SK-N-SH (cell line): Measurements from ENCODE around the gene IVNS1ABP. TPM values are rescaled to one million over a fixed set of nuclear protein-coding genes. Genes with fewer than 3 reads are reported as not detected.

Experiments
- CTCF ChIA-PET: fragments of 300-600, 350-600 bp; formaldehyde crosslinking; extraction: SDS; loops from one replicate; lab custom pipeline; 2021; lab: Yijun Ruan, JAX
- POLR2A ChIA-PET: fragments of 350-600 bp; sonication (Branson Sonifier 250); formaldehyde crosslinking; extraction: SDS; loops from one replicate; lab custom pipeline; 2020; ENCODE audit warnings: antibody characterized with exemption, inconsistent platforms; lab: Yijun Ruan, JAX
- DNase-seq: peaks from one replicate; pipeline ENCODE4 v3.0.0; 2012
- H2AFZ ChIP-seq: fragments of 200-600 bp; sonication (generic); 2 replicates; pipeline ENCODE4 v1.8.1; 2016; ENCODE audit warnings: antibody characterized with exemption, mild to moderate bottlenecking, low read depth
- H3F3A ChIP-seq: fragments of 200-600 bp; sonication (generic); replicated peaks from 2 replicates; pipeline ENCODE3; 2016; ENCODE audit warnings: antibody characterized with exemption, mild to moderate bottlenecking; ENCODE audit not compliant: insufficient read depth
- H3K27ac ChIP-seq, 2 experiments: fragments of 200-500 bp in 1 of 2; fragments of 200-600 bp in 1 of 2; sonication (Bioruptor generic) in 1 of 2; sonication (generic), shearing (Covaris generic) in 1 of 2; 2 replicates each; pipeline versions ENCODE4 v1.5.1 to v1.6.1; 2014 to 2016; ENCODE audit warnings: low read depth in 2 of 2, inconsistent platforms in 1 of 2, low read length in 1 of 2, mild to moderate bottlenecking in 1 of 2, mixed read lengths in 1 of 2
- H3K27me3 ChIP-seq: fragments of 200-600 bp; sonication (generic), shearing (Covaris generic); 2 replicates; pipeline ENCODE4 v1.6.1; 2016; ENCODE audit warnings: mixed run types; ENCODE audit not compliant: insufficient read depth
- H3K36me3 ChIP-seq, 2 experiments: fragments of 200-500 bp in 1 of 2; fragments of 200-600 bp in 1 of 2; sonication (Bioruptor generic) in 1 of 2; sonication (generic) in 1 of 2; replicated peaks in 1 of 2; 2 replicates each; pipeline versions ENCODE3 to v1.5.1; 2014 to 2016; ENCODE audit warnings: low read length in 1 of 2, mild to moderate bottlenecking in 1 of 2; ENCODE audit not compliant: insufficient read depth in 2 of 2, control insufficient read depth in 1 of 2
- H3K4me1 ChIP-seq, 2 experiments: fragments of 200-500 bp in 1 of 2; fragments of 200-600 bp in 1 of 2; sonication (Bioruptor generic) in 1 of 2; sonication (generic), shearing (Covaris generic) in 1 of 2; 2 replicates each; pipeline versions ENCODE4 v1.5.1 to v1.6.1; 2014 to 2016; ENCODE audit warnings: low read depth in 1 of 2, low read length in 1 of 2, mixed run types in 1 of 2; ENCODE audit not compliant: insufficient read depth in 2 of 2, control insufficient read depth in 1 of 2
- H3K4me2 ChIP-seq: fragments of 200-600 bp; sonication (generic), shearing (Covaris generic); 2 replicates; pipeline ENCODE4 v1.6.1; 2017; ENCODE audit warnings: mixed run types
- H3K4me3 ChIP-seq, 2 experiments: fragments of 200-500 bp in 1 of 2; fragments of 200-600 bp in 1 of 2; sonication (Bioruptor generic) in 1 of 2; sonication (generic), shearing (Covaris generic) in 1 of 2; 2 replicates each; pipeline versions ENCODE4 v1.5.1 to v1.8.1; 2014 to 2016; ENCODE audit warnings: low read depth in 2 of 2, inconsistent platforms in 1 of 2, low read length in 1 of 2, mild to moderate bottlenecking in 1 of 2, mixed read lengths in 1 of 2, moderate library complexity in 1 of 2
- H3K79me2 ChIP-seq: fragments of 200-600 bp; sonication (generic); 2 replicates; pipeline ENCODE4 v1.8.1; 2017; ENCODE audit warnings: mild to moderate bottlenecking; ENCODE audit not compliant: insufficient read depth
- H3K9ac ChIP-seq: fragments of 200-600 bp; sonication (generic); 2 replicates; pipeline ENCODE4 v1.6.1; 2017; ENCODE audit warnings: mixed run types
- H3K9me2 ChIP-seq: fragments of 200-600 bp; sonication (generic); 2 replicates; pipeline ENCODE4 v1.6.1; 2017; ENCODE audit warnings: mixed run types
- H3K9me3 ChIP-seq: fragments of 200-600 bp; sonication (generic); 2 replicates; pipeline ENCODE4 v1.6.1; 2017; ENCODE audit warnings: mixed run types, mild to moderate bottlenecking, moderate library complexity
- H4K20me1 ChIP-seq: fragments of 200-600 bp; sonication (generic); 2 replicates; pipeline ENCODE4 v1.6.1; 2017; ENCODE audit warnings: mild to moderate bottlenecking, mixed run types; ENCODE audit not compliant: insufficient read depth
- CHD2 ChIP-seq: fragments of 150-350 bp; IDR thresholded peaks from 2 replicates; pipeline ENCODE4 v1.6.1; 2018; ENCODE audit warnings: low read length; ENCODE audit not compliant: partially characterized antibody
- CTCF ChIP-seq: fragments of 200-600 bp; sonication (generic); IDR thresholded peaks from 2 replicates; pipeline ENCODE4 v1.6.1; 2017; ENCODE audit warnings: antibody characterized with exemption, mild to moderate bottlenecking, moderate library complexity
- EP300 ChIP-seq, 2 experiments: IDR thresholded peaks; 2 replicates each; pipeline versions ENCODE4 v1.4.0 to v1.6.1; 2012; ENCODE audit warnings: borderline replicate concordance in 1 of 2, low read depth in 1 of 2, low read length in 1 of 2
- EZH2phosphoT487 ChIP-seq: fragments of 200-600 bp; sonication (generic); IDR thresholded peaks from 2 replicates; pipeline ENCODE4 v1.6.1; 2017; ENCODE audit warnings: low read depth, mixed run types, mild to moderate bottlenecking, antibody characterized with exemption, moderate library complexity, borderline replicate concordance
- FOXM1 ChIP-seq: IDR thresholded peaks from 2 replicates; pipeline ENCODE4 v1.4.0; 2012; ENCODE audit warnings: low read depth, mild to moderate bottlenecking
- GABPA ChIP-seq: IDR thresholded peaks from 2 replicates; pipeline ENCODE4 v1.4.0; 2012; ENCODE audit warnings: low read depth, mild to moderate bottlenecking
- IRF3 ChIP-seq: fragments of 150-350 bp; IDR thresholded peaks from 2 replicates; pipeline ENCODE4 v1.6.1; 2016; ENCODE audit warnings: mild to moderate bottlenecking, low read depth, low read length
- JUND ChIP-seq: IDR thresholded peaks from 2 replicates; pipeline ENCODE4 v1.4.0; 2012
- MXI1 ChIP-seq: IDR thresholded peaks from 2 replicates; pipeline ENCODE4 v1.6.1; 2012; ENCODE audit warnings: mild to moderate bottlenecking, low read depth, low read length, improper control_type of control experiment
- POLR2AphosphoS5 ChIP-seq: IDR thresholded peaks from 2 replicates; pipeline ENCODE4 v1.6.1; 2012; ENCODE audit warnings: low read depth, low read length
- REST ChIP-seq: IDR thresholded peaks from 2 replicates; pipeline ENCODE4 v1.6.1; 2012; ENCODE audit warnings: mild to moderate bottlenecking, low read depth, low read length, moderate library complexity
- RFX5 ChIP-seq: IDR thresholded peaks from 2 replicates; pipeline ENCODE4 v1.6.1; 2012; ENCODE audit warnings: mild to moderate bottlenecking, improper control_type of control experiment, low read length
- RXRA ChIP-seq: IDR thresholded peaks from 2 replicates; pipeline ENCODE4 v1.4.0; 2012; ENCODE audit warnings: low read depth, mild to moderate bottlenecking, borderline replicate concordance
- SMC3 ChIP-seq: IDR thresholded peaks from 2 replicates; pipeline ENCODE4 v1.6.1; 2012; ENCODE audit warnings: low read depth, low read length, improper control_type of control experiment
- TAF1 ChIP-seq: IDR thresholded peaks from 2 replicates; pipeline ENCODE4 v1.6.1; 2012; ENCODE audit warnings: low read depth, mild to moderate bottlenecking, low read length, moderate library complexity, borderline replicate concordance
- TEAD4 ChIP-seq: IDR thresholded peaks from 2 replicates; pipeline ENCODE4 v1.4.0; 2012; ENCODE audit warnings: mild to moderate bottlenecking, borderline replicate concordance; ENCODE audit not compliant: insufficient read depth
- USF1 ChIP-seq: IDR thresholded peaks from 2 replicates; pipeline ENCODE4 v1.4.0; 2012; ENCODE audit warnings: low read depth, borderline replicate concordance
- YY1 ChIP-seq: IDR thresholded peaks from 2 replicates; pipeline ENCODE4 v1.4.0; 2012; ENCODE audit warnings: low read depth, mild to moderate bottlenecking
- WGBS: methylation state at CpG from one replicate; pipeline ENCODE4 v1.1.6; 2017; ENCODE audit warnings: low lambda C conversion rate; 5-methylcytosine and 5-hydroxymethylcytosine counted together
- polyA plus RNA-seq, 3 experiments: library from polyadenylated mRNA; depleted of rRNA; stranded (reverse); fragments of >200 nt; gene quantifications; 2 replicates each; pipeline ENCODE4 v1.2.3, GENCODE V29; 2012

The IVNS1ABP gene
- polyA plus RNA-seq, 1 of the 3 experiments (the other 2 are of a cell fraction) = 24.5 TPM

- TF ChIP-seq IRF3 (no peak), REST (no peak), RFX5 (no peak), FOXM1 (no peak), USF1 (no peak), TEAD4 (no peak)
Observed at GRCh38 chr1:185348985-185349384, 31.9 kb upstream of the IVNS1ABP start (continued).

- H3K4me1 ChIP-seq = no peaks in the 10 kb centered on the region
- TF ChIP-seq POLR2AphosphoS5 = no peak
- no peak for TF ChIP-seq YY1
- TF ChIP-seq REST = no peak
- no peak for TF ChIP-seq EZH2phosphoT487
- no peak for TF ChIP-seq CTCF
- TF ChIP-seq EP300 (IDR thresholded peaks at IDR 0.05; ENCODE audit: borderline replicate concordance in 1 of 2, low read depth in 1 of 2, low read length in 1 of 2) = no peak
- TF ChIP-seq JUND = no peak
- no peak for TF ChIP-seq RXRA
- no peak for TF ChIP-seq GABPA
- TF ChIP-seq TAF1 = no peak
- no peak for TF ChIP-seq RFX5
- no peak for TF ChIP-seq CHD2
- TF ChIP-seq SMC3 = no peak
- TF ChIP-seq MXI1 = no peak
- no peaks in the 10 kb centered on the region for H3K9me3 ChIP-seq
- H3K9ac ChIP-seq = no peak overlapping the region
- H3K4me2 ChIP-seq = no peak overlapping the region
- no peak overlapping the region for H3K27ac ChIP-seq
- no peak overlapping the region for H3K4me3 ChIP-seq
- no peaks in the 10 kb centered on the region for H3K79me2 ChIP-seq
- 87% methylated on average over 1 of the region's 1 CpG for WGBS
- DNase-seq = no peak
- no peaks in the 10 kb centered on the region for H3F3A ChIP-seq
- H3K27me3 ChIP-seq = no peaks in the 10 kb centered on the region
- no peaks in the 10 kb centered on the region for H3K36me3 ChIP-seq
- ChIA-PET POLR2A (no interaction called here), CTCF (interaction anchor here (1.0 kb wide), 1 partner anchor 247 kb away, joined by 3 read pairs; no protein-coding TSS in a partner anchor)
- H2AFZ ChIP-seq = no peak overlapping the region
- H4K20me1 ChIP-seq = no peaks in the 10 kb centered on the region
- no peaks in the 10 kb centered on the region for H3K9me2 ChIP-seq
Observed at GRCh38 chr1:185348296-185348695, 31.3 kb upstream of the IVNS1ABP start.
